Breast epithelium (tissue), 4 donors: ENCODE results near the gene TMEM115. TPM values are rescaled to one million over a fixed set of nuclear protein-coding genes. Genes with fewer than 3 reads are reported as not detected.

Experiments used
- DNase-seq, 2 donors: peaks; one replicate each; pipeline ENCODE4 v3.0.0-alpha.2; 2019; ENCODE audit warnings: low spot score in 2 of 2
- H3K27ac ChIP-seq, 2 donors: fragments of 200-600 bp; sonication (generic) in 1 of 2; one replicate each; pipeline ENCODE4 v1.5.1; 2016 to 2019; ENCODE audit warnings: mild to moderate bottlenecking in 1 of 2
- H3K27me3 ChIP-seq, 2 donors: fragments of 200-600 bp; sonication (generic) in 1 of 2; one replicate each; pipeline versions ENCODE4 v1.5.1 to v1.6.0; 2017 to 2019; ENCODE audit warnings: control low read depth in 1 of 2, mild to moderate bottlenecking in 1 of 2
- H3K36me3 ChIP-seq: fragments of 200-600 bp; one replicate; pipeline ENCODE4 v1.5.1; 2019
- H3K4me1 ChIP-seq, 2 donors: fragments of 200-600 bp; sonication (generic); one replicate each; pipeline ENCODE4 v1.5.1; 2016 to 2019; ENCODE audit warnings: control low read depth in 1 of 2
- H3K4me3 ChIP-seq, 3 donors: fragments of 200-600 bp; sonication (generic); 1 replicate in 2 of 3; 2 replicates in 1 of 3; pipeline ENCODE4 v1.5.1; 2016 to 2019; ENCODE audit warnings: mild to moderate bottlenecking in 3 of 3, moderate library complexity in 2 of 3
- H3K9me3 ChIP-seq, 2 donors: fragments of 200-600 bp; sonication (generic) in 1 of 2; one replicate each; pipeline ENCODE4 v1.5.1; 2016 to 2019; ENCODE audit warnings: control low read depth in 1 of 2
- POLR2A ChIP-seq: fragments of 450-650 bp; IDR thresholded peaks from one replicate; pipeline ENCODE4 v1.6.1; 2016; ENCODE audit warnings: antibody characterized with exemption, mild to moderate bottlenecking, moderate library complexity
- POLR2AphosphoS5 ChIP-seq, 3 donors: sonication (generic); formaldehyde crosslinking; IDR thresholded peaks; one replicate each; pipeline ENCODE4 v1.6.1; 2017; ENCODE audit warnings: antibody characterized with exemption in 3 of 3
- intact Hi-C: fragments of 100-400 bp; cut with DNase I; formaldehyde crosslinking; loops from one replicate; pipeline ENCODE4 v1.15.1; 2023; ENCODE audit warnings: low total_unique reads
- total RNA-seq, 3 donors: library from RNA; depleted of rRNA; stranded (reverse); fragments of >200 nt; gene quantifications; one replicate each; pipeline ENCODE4 v1.1.0, GENCODE V29; 2016
- TF ChIP-seq, protein P1 (sequence below), 3 donors: fragments of 450-650 bp; IDR thresholded peaks; one replicate each; pipeline ENCODE4 v1.5.1; 2016 to 2017; ENCODE audit warnings: antibody characterized with exemption in 3 of 3, mild to moderate bottlenecking in 3 of 3, moderate library complexity in 3 of 3

The TMEM115 gene
- total RNA-seq, 3 donors from 2014 or later: 46.7 to 67.3 (median 47.9) TPM

- no peaks in the 10 kb centered on the region for H3K36me3 ChIP-seq
- peak; percentile 60 to 74 for DNase-seq
- intact Hi-C loops: no loop called here
- H3K27ac ChIP-seq: peak within 1 kb of the TSS in 1 of 2 donors; percentile 25
- H3K9me3 ChIP-seq: no peaks in the 10 kb centered on the region
- peaks cover 11 to 12% of the 10 kb centered on the region in 2 donors for H3K4me1 ChIP-seq
- H3K4me3 ChIP-seq: peak within 1 kb of the TSS; percentile 32 to 67 (median 51)
- TF ChIP-seq, protein P1, sequence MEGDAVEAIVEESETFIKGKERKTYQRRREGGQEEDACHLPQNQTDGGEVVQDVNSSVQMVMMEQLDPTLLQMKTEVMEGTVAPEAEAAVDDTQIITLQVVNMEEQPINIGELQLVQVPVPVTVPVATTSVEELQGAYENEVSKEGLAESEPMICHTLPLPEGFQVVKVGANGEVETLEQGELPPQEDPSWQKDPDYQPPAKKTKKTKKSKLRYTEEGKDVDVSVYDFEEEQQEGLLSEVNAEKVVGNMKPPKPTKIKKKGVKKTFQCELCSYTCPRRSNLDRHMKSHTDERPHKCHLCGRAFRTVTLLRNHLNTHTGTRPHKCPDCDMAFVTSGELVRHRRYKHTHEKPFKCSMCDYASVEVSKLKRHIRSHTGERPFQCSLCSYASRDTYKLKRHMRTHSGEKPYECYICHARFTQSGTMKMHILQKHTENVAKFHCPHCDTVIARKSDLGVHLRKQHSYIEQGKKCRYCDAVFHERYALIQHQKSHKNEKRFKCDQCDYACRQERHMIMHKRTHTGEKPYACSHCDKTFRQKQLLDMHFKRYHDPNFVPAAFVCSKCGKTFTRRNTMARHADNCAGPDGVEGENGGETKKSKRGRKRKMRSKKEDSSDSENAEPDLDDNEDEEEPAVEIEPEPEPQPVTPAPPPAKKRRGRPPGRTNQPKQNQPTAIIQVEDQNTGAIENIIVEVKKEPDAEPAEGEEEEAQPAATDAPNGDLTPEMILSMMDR (IDR thresholded peaks at IDR 0.05): no peak
- TF ChIP-seq POLR2A (no peak), POLR2AphosphoS5 (IDR thresholded peaks at IDR 0.05) (no peak)
- H3K27me3 ChIP-seq: no peaks in the 10 kb centered on the region
Observed at GRCh38 chr3:50345586-50346234, 13.6 kb downstream of the TMEM115 start, which contains the start of gene ZMYND10. Gene ZMYND10, minus strand, starts transcription at chr3:50345732. Its CDS starts 153 bp downstream, at chr3:50345579.

DNA sequence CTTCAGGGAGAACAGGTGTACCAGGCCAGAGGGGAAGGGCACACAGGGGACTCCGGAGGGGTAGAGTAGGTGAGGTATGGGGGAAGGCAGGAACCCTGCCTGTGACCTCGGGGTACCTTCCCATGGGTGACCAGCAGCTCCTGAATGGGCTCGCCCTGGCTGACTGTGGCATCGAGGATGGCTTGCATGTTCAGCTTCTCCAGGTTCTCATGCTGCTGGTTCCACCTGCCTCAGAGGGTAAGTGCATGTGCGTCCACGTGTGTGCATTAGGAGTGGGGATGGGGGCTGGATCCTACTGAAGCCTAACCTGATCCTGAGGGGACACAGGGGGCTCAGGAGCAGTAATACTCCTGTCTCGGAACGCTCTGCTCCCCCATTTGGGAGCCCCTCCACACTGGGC lies 14.3 kb downstream of the TMEM115 start:
- H3K27ac ChIP-seq: no peak overlapping the region
- DNase-seq: no peak
- H3K27me3 ChIP-seq: no peaks in the 10 kb centered on the region
- intact Hi-C loops: no loop called here
- no peaks in the 10 kb centered on the region for H3K9me3 ChIP-seq
- H3K4me3 ChIP-seq: peak overlapping the region in 2 of 3 donors; percentile 51 to 67
- H3K4me1 ChIP-seq: peaks cover 11 to 17% of the 10 kb centered on the region in 2 donors
- no peaks in the 10 kb centered on the region for H3K36me3 ChIP-seq
- TF ChIP-seq, protein P1 (IDR thresholded peaks at IDR 0.05): no peak
- TF ChIP-seq POLR2AphosphoS5 (IDR thresholded peaks at IDR 0.05) (no peak), POLR2A (no peak)

- H3K4me1 ChIP-seq: peaks cover 0 to 17% of the 10 kb centered on the region in 2 donors
- H3K36me3 ChIP-seq: no peaks in the 10 kb centered on the region
- H3K27me3 ChIP-seq: no peaks in the 10 kb centered on the region
- no peak overlapping the region for H3K27ac ChIP-seq
- DNase-seq: no peak
- H3K9me3 ChIP-seq: no peaks in the 10 kb centered on the region
- H3K4me3 ChIP-seq: no peak overlapping the region
- intact Hi-C loops: no loop called here
- TF ChIP-seq, protein P1 (IDR thresholded peaks at IDR 0.05): no peak
- TF ChIP-seq POLR2A (no peak), POLR2AphosphoS5 (IDR thresholded peaks at IDR 0.05) (no peak)
Observed at GRCh38 chr3:50342813-50343633, 16.3 kb downstream of the TMEM115 start.

DNA sequence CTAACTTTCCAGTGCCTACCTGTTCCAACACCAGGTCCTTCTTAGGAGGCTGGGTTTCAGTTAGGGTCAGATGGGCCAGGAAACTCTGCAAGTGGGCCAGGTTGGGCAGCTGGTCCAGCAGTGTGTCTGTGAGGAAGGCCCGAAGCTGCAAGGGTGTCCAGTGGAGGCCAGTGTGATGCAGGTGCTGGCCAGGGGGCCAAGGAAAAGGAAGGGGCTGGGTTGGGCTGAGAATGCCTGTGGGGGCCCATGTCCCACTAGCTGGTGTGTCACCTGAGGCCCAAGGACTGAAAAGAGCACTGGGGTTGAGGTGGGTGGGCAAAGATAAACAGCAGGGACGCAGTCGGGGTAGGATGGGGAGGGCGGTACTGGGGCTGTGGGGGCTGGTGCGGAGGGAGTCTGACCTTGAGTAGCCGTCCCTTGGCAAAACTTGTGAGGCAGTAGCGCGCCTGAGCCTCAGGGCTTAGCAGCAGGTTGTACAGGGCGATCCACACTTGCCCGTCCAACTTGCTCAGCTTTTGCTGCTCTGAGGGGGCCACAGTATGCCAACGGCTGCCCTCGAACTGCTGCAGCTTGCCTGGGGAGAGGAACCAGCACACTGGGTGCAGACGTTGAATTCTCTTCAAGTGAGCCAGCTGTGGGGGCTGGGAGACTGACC lies 17.2 kb downstream of the TMEM115 start:
- no peak overlapping the region for H3K4me3 ChIP-seq
- intact Hi-C loops: no loop called here

More for the DNA sequence above, 17.2 kb downstream of the TMEM115 start:
- Histone ChIP-seq H3K9me3 (no peaks in the 10 kb centered on the region), H3K27me3 (no peaks in the 10 kb centered on the region), H3K4me1 (peaks cover 0 to 17% of the 10 kb centered on the region in 2 donors), H3K36me3 (no peaks in the 10 kb centered on the region), H3K27ac (no peak overlapping the region)
- DNase-seq: no peak
- TF ChIP-seq, protein P1 (IDR thresholded peaks at IDR 0.05): no peak
- no peak for TF ChIP-seq POLR2AphosphoS5 (IDR thresholded peaks at IDR 0.05)
- TF ChIP-seq POLR2A: no peak
